ENCODE data around the gene OR2T8. TPM values are rescaled to one million over a fixed set of nuclear protein-coding genes. Genes with fewer than 3 reads are reported as not detected.

OR2T8 gene
- total and polyA plus RNA-seq, 2 of the 4 experiments (the other 2 are of a cell fraction) = not detected

DNA sequence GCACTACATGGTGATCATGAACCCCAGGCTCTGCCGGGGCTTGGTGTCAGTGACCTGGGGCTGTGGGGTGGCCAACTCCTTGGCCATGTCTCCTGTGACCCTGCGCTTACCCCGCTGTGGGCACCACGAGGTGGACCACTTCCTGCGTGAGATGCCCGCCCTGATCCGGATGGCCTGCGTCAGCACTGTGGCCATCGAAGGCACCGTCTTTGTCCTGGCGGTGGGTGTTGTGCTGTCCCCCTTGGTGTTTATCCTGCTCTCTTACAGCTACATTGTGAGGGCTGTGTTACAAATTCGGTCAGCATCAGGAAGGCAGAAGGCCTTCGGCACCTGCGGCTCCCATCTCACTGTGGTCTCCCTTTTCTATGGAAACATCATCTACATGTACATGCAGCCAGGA, 24.1 kb upstream of the OR2T8 start:
- CTCF ChIA-PET = no interaction called here

More for the DNA sequence above, 24.1 kb upstream of the OR2T8 start:
- Histone ChIP-seq H3K4me2 (ENCODE audit: low read depth, low read length) (no peak overlapping the region), H2AK5ac (ENCODE audit: low read depth, low read length) (no peak overlapping the region), H3K9ac (ENCODE audit: low read depth, low read length) (no peak overlapping the region), H3K27me3 (ENCODE audit: control insufficient read depth, insufficient read depth, low read length) (no peaks in the 10 kb centered on the region), H4K20me1 (ENCODE audit: insufficient read depth, low read length) (no peaks in the 10 kb centered on the region), H4K91ac (ENCODE audit: insufficient read depth, low read depth, low read length) (no peak overlapping the region), H2AK9ac (replicated peaks; ENCODE audit: low read depth, low read length, poor library complexity) (no peak overlapping the region), H2BK5ac (ENCODE audit: low read depth, low read length, poor library complexity, severe bottlenecking) (no peak overlapping the region), H4K8ac (ENCODE audit: low read depth in 2 of 2, low read length in 2 of 2) (no peak overlapping the region), H2BK15ac (ENCODE audit: low read depth, low read length) (no peak overlapping the region), H3K18ac (ENCODE audit: low read depth, low read length) (no peak overlapping the region), H3K27ac (ENCODE audit: insufficient read depth, low read length) (no peak overlapping the region), H3K23ac (ENCODE audit: low read depth, low read length) (no peak overlapping the region), H2BK20ac (ENCODE audit: low read depth, low read length) (no peak overlapping the region), H3K9me1 (ENCODE audit: insufficient read depth, low read length) (no peaks in the 10 kb centered on the region), H3K4me1 (ENCODE audit: control insufficient read depth, insufficient read depth, low read length) (no peaks in the 10 kb centered on the region), H3K9me3 (ENCODE audit: control insufficient read depth, insufficient read depth, low read length) (peaks cover 5% of the 10 kb centered on the region; the same call in 1 of the 2 replicates), H4K5ac (ENCODE audit: low read depth, low read length) (no peak overlapping the region), H2BK120ac (ENCODE audit: low read depth, low read length) (no peak overlapping the region), H3K36me3 (ENCODE audit: control insufficient read depth, insufficient read depth, low read length) (no peaks in the 10 kb centered on the region), H3K14ac (replicated peaks; ENCODE audit: low read depth, low read length) (no peak overlapping the region), H2AFZ (replicated peaks; ENCODE audit: low read length, poor library complexity) (no peak overlapping the region), H3K4me3 (ENCODE audit: insufficient read depth, low read depth, low read length) (no peak overlapping the region), H3K56ac (ENCODE audit: extremely low read depth, insufficient read depth, low read length) (no peak overlapping the region), H3K4ac (ENCODE audit: low read depth, low read length) (no peak overlapping the region), H3K79me1 (ENCODE audit: low read depth in 1 of 2, low read length in 2 of 2) (no peaks in the 10 kb centered on the region)
- BruUV-seq (replicated peaks) = no TSS peak
- in situ Hi-C loops (cut with MboI; ENCODE audit: low sequenced_read_pairs) (no loop called here), dilution Hi-C loops (cut with HindIII; ENCODE audit: low sequenced_read_pairs, unreplicated experiment) (no loop called here), intact Hi-C loops (cut with micrococcal nuclease) (no loop called here)
- no peak for DNase-seq
- WGBS, 2 experiments (ENCODE audit: extremely low coverage in 2 of 2, insufficient read length in 1 of 2) = 77% methylated on average over 5 of the region's 14 CpGs; no CpG with 5 or more reads in 1 of the 2 experiments
- TF ChIP-seq MAZ (IDR thresholded peaks at IDR 0.05; ENCODE audit: borderline replicate concordance, low read depth, low read length) (no peak), POLR2A (IDR thresholded peaks at IDR 0.05; ENCODE audit: low read depth, low read length) (no peak), RFX5 (IDR thresholded peaks at IDR 0.05; ENCODE audit: low read depth, low read length) (no peak), MXI1 (IDR thresholded peaks at IDR 0.05; ENCODE audit: borderline replicate concordance, low read depth, low read length) (no peak), CEBPB (IDR thresholded peaks at IDR 0.05; ENCODE audit: low read depth, low read length) (no peak), BHLHE40 (IDR thresholded peaks at IDR 0.05; ENCODE audit: low read depth, low read length) (no peak), SMC3 (IDR thresholded peaks at IDR 0.05; ENCODE audit: low read depth, low read length) (no peak), FOS (IDR thresholded peaks at IDR 0.05; ENCODE audit: low read depth, low read length) (no peak), CTCF (conservative IDR thresholded peaks at IDR 0.05; ENCODE audit: low read depth, low read length) (no peak), RCOR1 (IDR thresholded peaks at IDR 0.05; ENCODE audit: insufficient replicate concordance, low read length) (no peak), MAFK (IDR thresholded peaks at IDR 0.05; ENCODE audit: low read depth, low read length) (no peak), CHD1 (IDR thresholded peaks at IDR 0.05; ENCODE audit: low read depth, low read length) (no peak), NFE2L2 (IDR thresholded peaks at IDR 0.05; ENCODE audit: low read depth, low read length) (no peak)
- TF ChIP-seq, protein P1, sequence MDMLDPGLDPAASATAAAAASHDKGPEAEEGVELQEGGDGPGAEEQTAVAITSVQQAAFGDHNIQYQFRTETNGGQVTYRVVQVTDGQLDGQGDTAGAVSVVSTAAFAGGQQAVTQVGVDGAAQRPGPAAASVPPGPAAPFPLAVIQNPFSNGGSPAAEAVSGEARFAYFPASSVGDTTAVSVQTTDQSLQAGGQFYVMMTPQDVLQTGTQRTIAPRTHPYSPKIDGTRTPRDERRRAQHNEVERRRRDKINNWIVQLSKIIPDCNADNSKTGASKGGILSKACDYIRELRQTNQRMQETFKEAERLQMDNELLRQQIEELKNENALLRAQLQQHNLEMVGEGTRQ (IDR thresholded peaks at IDR 0.05; ENCODE audit: low read depth, low read length) = no peak
- TF ChIP-seq, protein P2, sequence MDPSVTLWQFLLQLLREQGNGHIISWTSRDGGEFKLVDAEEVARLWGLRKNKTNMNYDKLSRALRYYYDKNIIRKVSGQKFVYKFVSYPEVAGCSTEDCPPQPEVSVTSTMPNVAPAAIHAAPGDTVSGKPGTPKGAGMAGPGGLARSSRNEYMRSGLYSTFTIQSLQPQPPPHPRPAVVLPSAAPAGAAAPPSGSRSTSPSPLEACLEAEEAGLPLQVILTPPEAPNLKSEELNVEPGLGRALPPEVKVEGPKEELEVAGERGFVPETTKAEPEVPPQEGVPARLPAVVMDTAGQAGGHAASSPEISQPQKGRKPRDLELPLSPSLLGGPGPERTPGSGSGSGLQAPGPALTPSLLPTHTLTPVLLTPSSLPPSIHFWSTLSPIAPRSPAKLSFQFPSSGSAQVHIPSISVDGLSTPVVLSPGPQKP (IDR thresholded peaks at IDR 0.05; ENCODE audit: borderline replicate concordance, low read depth, low read length) = no peak
- POLR2A ChIA-PET (ENCODE audit: unreplicated experiment) = no interaction called here
- ATAC-seq (ENCODE audit: low read depth) = no peak

All from IMR-90 (cell line).